Vagina (tissue), 2 donors: ENCODE data around the gene EVA1C. TPM values are rescaled to one million over a fixed set of nuclear protein-coding genes. Genes with fewer than 3 reads are reported as not detected.
"Not testable (repeated sequence)": the region's sequence is repeated elsewhere in the genome, so short reads cannot be mapped to it uniquely, and the experiment has no call there.

Experiments
- DNase-seq, 2 donors: peaks; one replicate each; pipeline ENCODE4 v3.0.0-alpha.2; 2017; ENCODE audit errors: extremely low spot score in 2 of 2
- H3K27ac ChIP-seq: fragments of 200-600 bp; sonication (generic); one replicate; pipeline ENCODE4 v1.5.1; 2019
- H3K27me3 ChIP-seq: fragments of 200-600 bp; sonication (generic); one replicate; pipeline ENCODE4 v1.5.1; 2019
- H3K36me3 ChIP-seq, 2 donors: fragments of 200-600 bp; sonication (generic); one replicate each; pipeline ENCODE4 v1.5.1; 2017 to 2019
- H3K4me1 ChIP-seq: fragments of 200-600 bp; sonication (generic); one replicate; pipeline ENCODE4 v1.5.1; 2019
- H3K4me3 ChIP-seq, 2 donors: fragments of 200-600 bp; sonication (generic); 1 replicate in 1 of 2; 2 replicates in 1 of 2; pipeline ENCODE4 v1.5.1; 2016 to 2019
- H3K9me3 ChIP-seq: fragments of 200-600 bp; sonication (generic); one replicate; pipeline ENCODE4 v1.5.1; 2019
- POLR2A ChIP-seq, 2 donors: fragments of 450-650 bp; IDR thresholded peaks; one replicate each; pipeline ENCODE4 v1.6.1; 2017; ENCODE audit warnings: antibody characterized with exemption in 2 of 2, mild to moderate bottlenecking in 2 of 2, moderate library complexity in 2 of 2
- POLR2AphosphoS5 ChIP-seq, 2 donors: sonication (generic); formaldehyde crosslinking; IDR thresholded peaks; one replicate each; pipeline ENCODE4 v1.9.0; 2017; ENCODE audit warnings: antibody characterized with exemption in 2 of 2, mild to moderate bottlenecking in 2 of 2, low read depth in 1 of 2; ENCODE audit not compliant: insufficient read depth in 1 of 2
- intact Hi-C: fragments of 100-400 bp; cut with DNase I; formaldehyde crosslinking; loops from one replicate; pipeline ENCODE4 v1.15.1; 2023
- total RNA-seq: library from RNA; depleted of rRNA; stranded (reverse); fragments of >200 nt; gene quantifications from one replicate; pipeline ENCODE4 v1.2.3, GENCODE V29; 2016
- TF ChIP-seq, protein P1 (sequence below), 3 experiments: fragments of 450-650 bp in 2 of 3; fragments of 200-600 bp in 1 of 3; sonication (generic) in 1 of 3; IDR thresholded peaks; one replicate each; pipeline ENCODE4 v1.5.1; 2017 to 2019; ENCODE audit warnings: antibody characterized with exemption in 3 of 3, mild to moderate bottlenecking in 2 of 3, moderate library complexity in 2 of 3

The EVA1C gene
- total RNA-seq, 1 donor from 2014 or later = 66.5 TPM

DNA sequence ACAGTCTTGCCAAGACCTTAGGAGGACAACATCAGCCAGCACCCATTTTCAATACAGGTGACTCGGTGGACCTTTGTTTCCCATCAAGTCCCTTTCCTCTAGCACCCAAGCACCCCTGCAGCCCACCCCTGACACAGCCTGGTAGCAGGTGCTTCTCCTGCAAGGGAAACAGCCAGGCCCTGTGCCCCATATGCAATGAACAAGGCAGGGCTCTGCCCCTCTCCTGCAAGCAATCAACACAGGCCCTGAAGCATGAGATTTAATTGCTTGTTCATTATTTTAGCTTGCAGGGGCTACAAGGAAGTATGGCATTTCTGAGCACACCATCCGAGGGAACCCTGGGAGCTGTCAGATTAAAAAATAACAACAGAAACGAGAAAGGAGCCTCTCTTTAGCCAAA, 137.4 kb downstream of the EVA1C start:
- no peaks in the 10 kb centered on the region for H3K9me3 ChIP-seq
- H3K4me3 ChIP-seq = no peak overlapping the region
- no peak overlapping the region for H3K27ac ChIP-seq
- TF ChIP-seq POLR2A (IDR thresholded peaks at IDR 0.05) (no peak), POLR2AphosphoS5 (IDR thresholded peaks at IDR 0.05; ENCODE audit: insufficient read depth in 1 of 2, low read depth in 1 of 2) (no peak)
- TF ChIP-seq, protein P1, sequence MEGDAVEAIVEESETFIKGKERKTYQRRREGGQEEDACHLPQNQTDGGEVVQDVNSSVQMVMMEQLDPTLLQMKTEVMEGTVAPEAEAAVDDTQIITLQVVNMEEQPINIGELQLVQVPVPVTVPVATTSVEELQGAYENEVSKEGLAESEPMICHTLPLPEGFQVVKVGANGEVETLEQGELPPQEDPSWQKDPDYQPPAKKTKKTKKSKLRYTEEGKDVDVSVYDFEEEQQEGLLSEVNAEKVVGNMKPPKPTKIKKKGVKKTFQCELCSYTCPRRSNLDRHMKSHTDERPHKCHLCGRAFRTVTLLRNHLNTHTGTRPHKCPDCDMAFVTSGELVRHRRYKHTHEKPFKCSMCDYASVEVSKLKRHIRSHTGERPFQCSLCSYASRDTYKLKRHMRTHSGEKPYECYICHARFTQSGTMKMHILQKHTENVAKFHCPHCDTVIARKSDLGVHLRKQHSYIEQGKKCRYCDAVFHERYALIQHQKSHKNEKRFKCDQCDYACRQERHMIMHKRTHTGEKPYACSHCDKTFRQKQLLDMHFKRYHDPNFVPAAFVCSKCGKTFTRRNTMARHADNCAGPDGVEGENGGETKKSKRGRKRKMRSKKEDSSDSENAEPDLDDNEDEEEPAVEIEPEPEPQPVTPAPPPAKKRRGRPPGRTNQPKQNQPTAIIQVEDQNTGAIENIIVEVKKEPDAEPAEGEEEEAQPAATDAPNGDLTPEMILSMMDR (IDR thresholded peaks at IDR 0.05) = no peak
- DNase-seq = no peak
- intact Hi-C loops = no loop called here
- H3K36me3 ChIP-seq = no peaks in the 10 kb centered on the region
- H3K27me3 ChIP-seq = no peaks in the 10 kb centered on the region
- no peaks in the 10 kb centered on the region for H3K4me1 ChIP-seq

DNA sequence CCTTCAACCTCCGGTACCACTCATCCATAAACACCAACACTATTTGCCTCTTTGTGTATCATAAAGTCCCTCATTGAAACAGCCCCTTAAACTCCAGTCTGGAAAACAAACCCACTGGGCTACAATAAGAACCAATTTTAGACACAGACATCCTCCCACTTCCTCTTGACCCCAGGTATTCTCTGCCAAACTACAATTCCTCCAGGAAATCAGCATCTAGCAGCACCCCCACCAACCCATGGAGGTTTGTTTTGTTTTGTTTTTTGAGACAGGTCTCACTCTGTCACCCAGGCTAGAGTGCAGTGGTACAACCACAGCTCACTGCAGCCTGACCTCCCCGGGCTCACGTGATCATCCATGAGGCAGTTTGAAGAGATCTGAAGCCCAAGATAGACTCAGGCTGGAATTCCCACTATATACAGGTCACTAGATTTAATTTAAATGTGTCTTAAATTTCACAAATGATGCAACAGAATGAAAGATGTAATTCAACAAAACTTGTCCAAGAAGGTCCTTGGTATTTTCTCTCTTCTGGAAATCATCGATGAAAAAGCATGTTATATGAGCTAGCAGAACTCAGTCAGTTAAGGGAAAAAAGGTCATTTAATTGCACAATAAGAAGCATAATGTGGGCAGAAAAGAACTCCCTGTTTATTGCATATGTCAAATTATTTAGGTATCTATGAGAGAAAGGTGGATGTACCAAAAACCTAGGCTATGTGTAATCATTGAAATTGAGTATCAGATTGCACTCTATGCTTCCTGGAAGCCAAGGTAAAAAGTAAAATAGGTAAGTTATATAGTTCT, 142.5 kb downstream of the EVA1C start:
- H3K27ac ChIP-seq = no peak overlapping the region
- H3K27me3 ChIP-seq = no peaks in the 10 kb centered on the region
- H3K4me3 ChIP-seq = no peak overlapping the region
- H3K36me3 ChIP-seq = no peaks in the 10 kb centered on the region
- intact Hi-C loops = no loop called here
- H3K9me3 ChIP-seq = no peaks in the 10 kb centered on the region
- no peak for DNase-seq
- no peaks in the 10 kb centered on the region for H3K4me1 ChIP-seq
- no peak for TF ChIP-seq POLR2AphosphoS5 (IDR thresholded peaks at IDR 0.05; ENCODE audit: insufficient read depth in 1 of 2, low read depth in 1 of 2)
- TF ChIP-seq, protein P1 (IDR thresholded peaks at IDR 0.05) = no peak
- TF ChIP-seq POLR2A (IDR thresholded peaks at IDR 0.05) = no peak

- TF ChIP-seq POLR2A (IDR thresholded peaks at IDR 0.05) (no peak), POLR2AphosphoS5 (IDR thresholded peaks at IDR 0.05; ENCODE audit: insufficient read depth in 1 of 2, low read depth in 1 of 2) (no peak)
- TF ChIP-seq, protein P1 (IDR thresholded peaks at IDR 0.05) = no peak
- Histone ChIP-seq H3K36me3 (no peaks in the 10 kb centered on the region), H3K4me1 (no peaks in the 10 kb centered on the region), H3K9me3 (no peaks in the 10 kb centered on the region), H3K27me3 (no peaks in the 10 kb centered on the region), H3K27ac (no peak overlapping the region), H3K4me3 (no peak overlapping the region)
- no peak for DNase-seq
- intact Hi-C loops = no loop called here
These were observed 145.6 kb downstream of the EVA1C start for GRCh38 chr21:32558106-32558505.

GRCh38 chr21:32559006-32559610, 146.6 kb downstream of the EVA1C start:
- no peak for DNase-seq
- Histone ChIP-seq H3K36me3 (no peaks in the 10 kb centered on the region), H3K9me3 (no peaks in the 10 kb centered on the region), H3K27me3 (no peaks in the 10 kb centered on the region), H3K27ac (no peak overlapping the region), H3K4me1 (no peaks in the 10 kb centered on the region), H3K4me3 (no peak overlapping the region)
- intact Hi-C loops = no loop called here
- TF ChIP-seq, protein P1 (IDR thresholded peaks at IDR 0.05) = no peak
- TF ChIP-seq POLR2AphosphoS5 (IDR thresholded peaks at IDR 0.05; ENCODE audit: insufficient read depth in 1 of 2, low read depth in 1 of 2) = no peak
- TF ChIP-seq POLR2A (IDR thresholded peaks at IDR 0.05) = no peak

GRCh38 chr21:32560896-32561295, 148.4 kb downstream of the EVA1C start:
- H3K4me1 ChIP-seq = no peaks in the 10 kb centered on the region
- no peak for TF ChIP-seq POLR2AphosphoS5 (IDR thresholded peaks at IDR 0.05; ENCODE audit: insufficient read depth in 1 of 2, low read depth in 1 of 2)
- TF ChIP-seq, protein P1 (IDR thresholded peaks at IDR 0.05) = no peak
- TF ChIP-seq POLR2A (IDR thresholded peaks at IDR 0.05) = no peak
- H3K27me3 ChIP-seq = no peaks in the 10 kb centered on the region
- intact Hi-C loops = no loop called here
- no peaks in the 10 kb centered on the region for H3K36me3 ChIP-seq
- no peak for DNase-seq
- no peak overlapping the region for H3K27ac ChIP-seq
- H3K4me3 ChIP-seq = no peak overlapping the region
- H3K9me3 ChIP-seq = no peaks in the 10 kb centered on the region

- H3K9me3 ChIP-seq, intact Hi-C loops, H3K4me1 ChIP-seq, H3K27me3 ChIP-seq, H3K36me3 ChIP-seq, DNase-seq, H3K4me3 ChIP-seq: not testable (repeated sequence)
- H3K27ac ChIP-seq = peak overlapping the region; percentile 53
These were observed 149.0 kb downstream of the EVA1C start for GRCh38 chr21:32561476-32561875.
